IMR-90 (cell line): Measurements from ENCODE around the gene BCAR1. TPM values are rescaled to one million over a fixed set of nuclear protein-coding genes. Genes with fewer than 3 reads are reported as not detected.

Experiments used
- ATAC-seq: fragments of 200-7000 bp; cut with Tn5 transposase; 2 replicates; pipeline ENCODE4 v1.9.1; 2020; ENCODE audit warnings: low read depth, mild to moderate bottlenecking, moderate library complexity
- BruUV-seq: library from RNA; stranded (reverse); fragments of 400-500 nt; replicated peaks from 2 replicates; lab custom pipeline; 2021; lab: Mats Ljungman, UMichigan
- CTCF ChIA-PET: fragments of 300-600 bp; formaldehyde crosslinking; extraction: SDS; loops from one replicate; lab custom pipeline; 2021; ENCODE audit warnings: antibody characterized with exemption; lab: Yijun Ruan, JAX
- POLR2A ChIA-PET: fragments of 300-600 bp; sonication (Branson Sonifier 250); formaldehyde crosslinking; loops from one replicate; lab custom pipeline; 2022; ENCODE audit warnings: antibody characterized with exemption; ENCODE audit not compliant: unreplicated experiment; lab: Charles Lee
- DNase-seq: peaks from one replicate; pipeline ENCODE4 v3.0.0; 2013
- H2AFZ ChIP-seq: replicated peaks from 2 replicates; pipeline ENCODE3; 2013; ENCODE audit warnings: low read length, mild to moderate bottlenecking; ENCODE audit not compliant: poor library complexity
- H2AK5ac ChIP-seq: 2 replicates; pipeline ENCODE4 v1.6.1; 2013; ENCODE audit warnings: low read depth, low read length, inconsistent platforms
- H2AK9ac ChIP-seq: replicated peaks from 2 replicates; pipeline ENCODE3; 2013; ENCODE audit warnings: mild to moderate bottlenecking, low read depth, low read length, moderate library complexity; ENCODE audit not compliant: poor library complexity
- H2BK120ac ChIP-seq: 2 replicates; pipeline ENCODE4 v1.6.1; 2013; ENCODE audit warnings: low read depth, low read length, inconsistent platforms
- H2BK15ac ChIP-seq: 3 replicates; pipeline ENCODE4 v1.6.1; 2013; ENCODE audit warnings: low read depth, low read length, inconsistent platforms
- H2BK20ac ChIP-seq: 2 replicates; pipeline ENCODE4 v1.6.1; 2013; ENCODE audit warnings: low read depth, mild to moderate bottlenecking, inconsistent platforms, low read length, moderate library complexity
- H2BK5ac ChIP-seq: 2 replicates; pipeline ENCODE4 v1.6.1; 2013; ENCODE audit warnings: mild to moderate bottlenecking, low read depth, low read length, inconsistent platforms; ENCODE audit not compliant: poor library complexity, severe bottlenecking
- H3K14ac ChIP-seq: replicated peaks from 2 replicates; pipeline ENCODE4 v1.6.1; 2013; ENCODE audit warnings: low read depth, low read length, inconsistent platforms
- H3K18ac ChIP-seq: 2 replicates; pipeline ENCODE4 v1.6.1; 2013; ENCODE audit warnings: low read depth, low read length, control low read depth
- H3K23ac ChIP-seq: 2 replicates; pipeline ENCODE4 v1.6.1; 2013; ENCODE audit warnings: low read depth, low read length, inconsistent platforms
- H3K27ac ChIP-seq: 2 replicates; pipeline ENCODE4 v1.5.1; 2013; ENCODE audit warnings: mild to moderate bottlenecking, control low read depth, low read length; ENCODE audit not compliant: insufficient read depth
- H3K27me3 ChIP-seq: 2 replicates; pipeline ENCODE4 v1.6.1; 2013; ENCODE audit warnings: low read length; ENCODE audit not compliant: control insufficient read depth, insufficient read depth
- H3K36me3 ChIP-seq: 2 replicates; pipeline ENCODE4 v1.6.1; 2013; ENCODE audit warnings: low read length, mixed read lengths; ENCODE audit not compliant: control insufficient read depth, insufficient read depth
- H3K4ac ChIP-seq: 2 replicates; pipeline ENCODE4 v1.6.1; 2013; ENCODE audit warnings: low read depth, low read length, inconsistent platforms
- H3K4me1 ChIP-seq: 2 replicates; pipeline ENCODE4 v1.6.1; 2013; ENCODE audit warnings: low read length, mixed read lengths; ENCODE audit not compliant: control insufficient read depth, insufficient read depth
- H3K4me2 ChIP-seq: 2 replicates; pipeline ENCODE4 v1.6.1; 2013; ENCODE audit warnings: low read depth, mild to moderate bottlenecking, control low read depth, low read length, moderate library complexity
- H3K4me3 ChIP-seq: 2 replicates; pipeline ENCODE4 v1.5.1; 2013; ENCODE audit warnings: low read depth, mild to moderate bottlenecking, control low read depth, low read length, moderate library complexity; ENCODE audit not compliant: insufficient read depth
- H3K56ac ChIP-seq: 2 replicates; pipeline ENCODE4 v1.6.1; 2013; ENCODE audit warnings: low read length, inconsistent platforms; ENCODE audit not compliant: insufficient read depth; ENCODE audit errors: extremely low read depth
- H3K79me1 ChIP-seq, 2 experiments: 2 replicates each; pipeline ENCODE4 v1.6.1; 2013; ENCODE audit warnings: low read length in 2 of 2, inconsistent platforms in 1 of 2, low read depth in 1 of 2
- H3K9ac ChIP-seq: 2 replicates; pipeline ENCODE4 v1.6.1; 2013; ENCODE audit warnings: low read depth, low read length, control low read depth
- H3K9me1 ChIP-seq: 2 replicates; pipeline ENCODE4 v1.6.1; 2013; ENCODE audit warnings: low read length, inconsistent platforms; ENCODE audit not compliant: insufficient read depth
- H3K9me3 ChIP-seq: 2 replicates; pipeline ENCODE4 v1.6.1; 2013; ENCODE audit warnings: low read length; ENCODE audit not compliant: control insufficient read depth, insufficient read depth
- H4K20me1 ChIP-seq: 2 replicates; pipeline ENCODE4 v1.6.1; 2013; ENCODE audit warnings: low read length, inconsistent platforms; ENCODE audit not compliant: insufficient read depth
- H4K5ac ChIP-seq: 2 replicates; pipeline ENCODE4 v1.6.1; 2013; ENCODE audit warnings: mild to moderate bottlenecking, low read depth, low read length, control low read depth
- H4K8ac ChIP-seq, 2 experiments: 2 replicates each; pipeline ENCODE4 v1.6.1; 2013; ENCODE audit warnings: low read depth in 2 of 2, low read length in 2 of 2, control low read depth in 1 of 2, inconsistent platforms in 1 of 2
- H4K91ac ChIP-seq: 2 replicates; pipeline ENCODE4 v1.6.1; 2013; ENCODE audit warnings: low read depth, low read length, inconsistent platforms; ENCODE audit not compliant: insufficient read depth
- CHD1 ChIP-seq: IDR thresholded peaks from 2 replicates; pipeline ENCODE4 v1.6.1; 2012; ENCODE audit warnings: low read depth, low read length, improper control_type of control experiment
- FOS ChIP-seq: fragments of 150-350 bp; IDR thresholded peaks from 2 replicates; pipeline ENCODE4 v1.6.1; 2016; ENCODE audit warnings: low read depth, low read length
- MAZ ChIP-seq: IDR thresholded peaks from 2 replicates; pipeline ENCODE4 v1.6.1; 2012; ENCODE audit warnings: low read depth, mild to moderate bottlenecking, low read length, improper control_type of control experiment, moderate library complexity, borderline replicate concordance
- MXI1 ChIP-seq: IDR thresholded peaks from 2 replicates; pipeline ENCODE4 v1.6.1; 2012; ENCODE audit warnings: low read depth, mild to moderate bottlenecking, low read length, moderate library complexity, borderline replicate concordance
- RAD21 ChIP-seq: IDR thresholded peaks from 2 replicates; pipeline ENCODE4 v1.6.1; 2012; ENCODE audit warnings: low read length, improper control_type of control experiment
- RCOR1 ChIP-seq: IDR thresholded peaks from 2 replicates; pipeline ENCODE4 v1.6.1; 2012; ENCODE audit warnings: mild to moderate bottlenecking, low read length, improper control_type of control experiment; ENCODE audit not compliant: insufficient replicate concordance
- RFX5 ChIP-seq: IDR thresholded peaks from 2 replicates; pipeline ENCODE4 v1.8.0; 2012; ENCODE audit warnings: low read depth, mild to moderate bottlenecking, low read length, moderate library complexity
- SMC3 ChIP-seq: fragments of 150-350 bp; IDR thresholded peaks from 2 replicates; pipeline ENCODE4 v1.6.1; 2016; ENCODE audit warnings: low read depth, mild to moderate bottlenecking, antibody characterized with exemption, low read length, moderate library complexity
- WGBS, 2 experiments: methylation state at CpG; one replicate each; pipeline versions ENCODE4 v1.1.5 to v1.1.7; 2013; ENCODE audit warnings: missing lambda C conversion rate in 2 of 2; ENCODE audit not compliant: insufficient read length in 1 of 2; ENCODE audit errors: extremely low coverage in 2 of 2; 5-methylcytosine and 5-hydroxymethylcytosine counted together
- dilution Hi-C: fragments of 300-500 bp; cut with HindIII; formaldehyde crosslinking; loops from one replicate; pipeline ENCODE4 v1.14.3; 2018; ENCODE audit warnings: low sequenced_read_pairs; ENCODE audit not compliant: unreplicated experiment
- in situ Hi-C: fragments of 300-500 bp; cut with MboI; formaldehyde crosslinking; loops from 3 replicates; pipeline ENCODE4 v1.14.3; 2019; ENCODE audit warnings: low sequenced_read_pairs, inconsistent platforms, mixed read lengths
- intact Hi-C: fragments of 100-400 bp; cut with micrococcal nuclease; formaldehyde crosslinking; loops from 2 replicates; pipeline ENCODE4 v1.10.0; 2022
- polyA plus RNA-seq, 3 experiments: library from polyadenylated mRNA; depleted of rRNA; stranded (reverse); fragments of >200 nt; gene quantifications; 2 replicates each; pipeline ENCODE4 v1.2.3, GENCODE V29; 2012; ENCODE audit warnings: low replicate concordance in 1 of 3
- total RNA-seq: library from RNA; depleted of rRNA; stranded (reverse); fragments of >200 nt; gene quantifications from 2 replicates; pipeline ENCODE4 v1.2.3, GENCODE V29; 2012
- TF ChIP-seq, protein P1 (sequence below): conservative IDR thresholded peaks from 2 replicates; pipeline ENCODE4 v1.5.1; 2012; ENCODE audit warnings: mild to moderate bottlenecking, low read depth, low read length, improper control_type of control experiment

The BCAR1 gene
- total and polyA plus RNA-seq, 2 of the 4 experiments (the other 2 are of a cell fraction): 18.1 to 99.4 TPM

DNA sequence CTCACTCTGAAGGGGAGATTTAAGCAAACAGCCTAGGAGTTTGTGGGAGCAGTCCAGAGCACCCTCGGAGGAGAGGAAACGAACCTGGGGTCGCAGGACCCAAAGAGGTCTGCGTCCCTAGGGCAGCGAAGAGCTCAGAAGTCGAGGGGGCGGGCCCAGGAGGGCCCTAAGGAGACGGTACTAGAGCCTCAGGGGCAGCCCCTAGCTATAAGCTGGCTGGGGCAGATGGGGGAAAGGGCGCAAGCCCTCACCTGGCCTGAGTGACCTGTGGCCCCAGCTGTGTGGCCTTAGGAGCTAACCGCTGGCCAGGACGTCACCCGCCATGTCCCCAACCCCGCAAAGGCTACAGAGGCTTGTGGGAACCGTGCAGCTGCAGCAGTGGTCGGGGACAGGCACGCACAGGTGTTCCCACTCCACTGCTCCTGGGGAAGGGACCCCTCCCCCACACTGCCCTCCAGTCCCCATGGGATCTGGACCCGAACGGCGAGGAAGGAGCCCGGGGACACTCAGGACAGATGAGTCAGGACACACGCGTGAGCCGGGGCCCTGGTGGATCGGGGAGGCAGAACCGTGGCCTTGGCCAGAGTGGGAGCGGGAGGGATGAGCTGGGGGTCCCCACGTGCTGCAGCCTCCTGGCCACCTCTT lies 42.4 kb downstream of the BCAR1 start:
- H2AK9ac ChIP-seq: no peak overlapping the region
- H3K27ac ChIP-seq: no peak overlapping the region
- no peaks in the 10 kb centered on the region for H3K9me1 ChIP-seq
- no peak overlapping the region for H3K23ac ChIP-seq
- in situ Hi-C loops (loop anchor here (25.0 kb wide), 2 partner anchors 378 to 553 kb away; no protein-coding TSS in a partner anchor), dilution Hi-C loops (no loop called here), intact Hi-C loops (no loop called here)
- BruUV-seq: no TSS peak
- H2BK5ac ChIP-seq: no peak overlapping the region
- H4K20me1 ChIP-seq: no peaks in the 10 kb centered on the region
- H2AK5ac ChIP-seq: no peak overlapping the region
- no peak overlapping the region for H3K4me3 ChIP-seq
- no peak overlapping the region for H4K5ac ChIP-seq
- H3K27me3 ChIP-seq: 0 out of 2 replicates have a peak, but pooled peaks cover 5% of the 10 kb centered on the region
- H3K4ac ChIP-seq: no peak overlapping the region
- ATAC-seq (no peak), DNase-seq (no peak)
- no peak overlapping the region for H2BK15ac ChIP-seq
- no peak overlapping the region for H2BK120ac ChIP-seq
- H3K9me3 ChIP-seq: no peaks in the 10 kb centered on the region
- 86% methylated on average over 15 of the region's 27 CpGs; no CpG with 5 or more reads in 1 of the 2 experiments for WGBS, 2 experiments
- no peak overlapping the region for H3K4me2 ChIP-seq
- H4K8ac ChIP-seq: no peak overlapping the region
- H3K79me1 ChIP-seq: no peaks in the 10 kb centered on the region
- H3K18ac ChIP-seq: no peak overlapping the region
- no peak overlapping the region for H3K56ac ChIP-seq
- H3K4me1 ChIP-seq: no peaks in the 10 kb centered on the region
- H2AFZ ChIP-seq: no peak overlapping the region
- H3K9ac ChIP-seq: no peak overlapping the region
- no peak overlapping the region for H2BK20ac ChIP-seq
- no peaks in the 10 kb centered on the region for H3K36me3 ChIP-seq
- no peak overlapping the region for H4K91ac ChIP-seq
- ChIA-PET CTCF (no interaction called here), POLR2A (no interaction called here)
- H3K14ac ChIP-seq: no peak overlapping the region
- TF ChIP-seq, protein P1, sequence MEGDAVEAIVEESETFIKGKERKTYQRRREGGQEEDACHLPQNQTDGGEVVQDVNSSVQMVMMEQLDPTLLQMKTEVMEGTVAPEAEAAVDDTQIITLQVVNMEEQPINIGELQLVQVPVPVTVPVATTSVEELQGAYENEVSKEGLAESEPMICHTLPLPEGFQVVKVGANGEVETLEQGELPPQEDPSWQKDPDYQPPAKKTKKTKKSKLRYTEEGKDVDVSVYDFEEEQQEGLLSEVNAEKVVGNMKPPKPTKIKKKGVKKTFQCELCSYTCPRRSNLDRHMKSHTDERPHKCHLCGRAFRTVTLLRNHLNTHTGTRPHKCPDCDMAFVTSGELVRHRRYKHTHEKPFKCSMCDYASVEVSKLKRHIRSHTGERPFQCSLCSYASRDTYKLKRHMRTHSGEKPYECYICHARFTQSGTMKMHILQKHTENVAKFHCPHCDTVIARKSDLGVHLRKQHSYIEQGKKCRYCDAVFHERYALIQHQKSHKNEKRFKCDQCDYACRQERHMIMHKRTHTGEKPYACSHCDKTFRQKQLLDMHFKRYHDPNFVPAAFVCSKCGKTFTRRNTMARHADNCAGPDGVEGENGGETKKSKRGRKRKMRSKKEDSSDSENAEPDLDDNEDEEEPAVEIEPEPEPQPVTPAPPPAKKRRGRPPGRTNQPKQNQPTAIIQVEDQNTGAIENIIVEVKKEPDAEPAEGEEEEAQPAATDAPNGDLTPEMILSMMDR: no peak
- TF ChIP-seq RFX5: no peak
- TF ChIP-seq MAZ: no peak
- no peak for TF ChIP-seq RAD21
- TF ChIP-seq MXI1: no peak
- no peak for TF ChIP-seq RCOR1
- no peak for TF ChIP-seq CHD1
- no peak for TF ChIP-seq FOS
- TF ChIP-seq SMC3: no peak
